CD4-positive, alpha-beta T cell treated with Interleukin-17A for 1 hour (primary cell): ENCODE data around the gene SPZ1.
A peak's percentile ranks its signal among the peaks of the same experiment; 100 is the strongest.
"Not testable (repeated sequence)": the region's sequence is repeated elsewhere in the genome, so short reads cannot be mapped to it uniquely, and the experiment has no call there.

ENCODE experiments used
- DNase-seq: peaks from one replicate; pipeline ENCODE4 v3.0.0-alpha.2; 2020

The SPZ1 gene

DNA sequence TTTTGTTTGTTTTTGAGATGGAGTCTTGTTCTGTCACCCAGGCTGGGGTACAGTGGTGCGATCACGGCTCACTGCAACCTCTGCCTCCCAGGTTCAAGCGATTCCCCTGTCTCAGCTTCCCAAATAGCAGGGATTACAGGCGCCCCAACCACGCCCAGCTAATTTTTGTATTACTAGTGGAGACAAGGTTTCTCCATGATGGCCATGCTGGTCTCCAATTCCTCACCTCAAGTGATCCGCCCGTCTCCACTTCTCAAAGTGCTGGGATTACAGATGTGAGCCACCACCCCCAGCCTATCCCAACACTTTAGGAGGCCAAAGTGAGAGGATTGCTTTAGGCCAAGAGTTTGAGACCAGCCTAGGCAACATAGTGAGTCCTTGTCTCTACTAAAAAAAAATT is 19.3 kb downstream of the SPZ1 start:
- no peak for DNase-seq

DNA sequence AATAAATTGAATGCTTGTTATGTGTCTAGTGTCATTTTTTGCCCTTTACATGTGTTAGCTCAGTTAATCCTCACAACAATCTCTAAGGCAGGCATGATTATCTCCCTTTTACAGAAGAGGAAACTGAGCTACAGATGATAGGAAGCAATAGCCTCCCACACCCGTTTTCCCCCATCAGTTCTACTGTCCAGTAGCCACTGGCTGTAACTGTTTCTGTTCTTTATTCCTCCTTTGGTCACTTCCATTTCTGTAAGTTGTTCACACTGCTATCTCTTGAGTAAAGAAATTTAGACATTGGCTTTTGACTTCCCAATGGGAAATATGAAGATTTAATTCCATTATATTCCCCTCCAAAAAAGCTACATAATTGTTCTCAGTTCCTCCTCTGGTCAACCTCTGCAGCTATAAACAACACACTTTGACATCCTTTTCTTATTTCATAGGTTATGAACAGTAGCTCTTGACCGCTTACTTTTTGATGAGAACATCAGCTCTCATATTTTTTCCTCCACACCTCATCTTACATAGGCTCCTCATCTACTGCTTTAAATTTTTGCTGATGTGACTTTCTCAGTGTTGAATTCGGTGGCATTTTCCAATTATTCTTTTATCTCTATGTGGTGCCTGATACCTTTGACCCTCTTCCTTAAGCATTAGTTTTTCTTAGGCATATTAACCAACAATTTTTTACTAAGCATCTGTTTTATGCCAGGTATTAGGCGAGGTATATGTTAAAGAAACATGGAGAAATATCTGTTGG is 21.4 kb downstream of the SPZ1 start:
- no peak for DNase-seq

DNA sequence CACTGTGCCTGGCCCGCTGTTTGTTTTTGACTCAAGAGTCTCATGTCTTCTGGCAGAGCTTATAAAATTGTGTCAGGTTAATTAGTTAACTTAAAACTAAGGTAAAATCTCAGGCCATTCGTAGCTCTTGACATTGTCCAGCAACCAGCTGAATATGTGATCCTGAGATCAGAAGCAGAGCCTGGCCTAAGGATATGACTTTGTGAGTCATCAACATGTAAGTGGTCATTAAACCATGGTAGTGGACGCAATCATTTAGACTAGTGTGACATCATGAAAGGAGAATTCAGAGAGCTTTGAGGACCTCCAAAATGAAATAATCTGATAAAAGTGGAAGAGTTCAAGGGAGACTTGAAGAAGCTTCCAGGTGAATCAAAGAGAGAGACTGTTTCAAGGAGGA is 23.3 kb downstream of the SPZ1 start:
- DNase-seq = no peak

- peak; percentile 40 for DNase-seq
Observed at GRCh38 chr5:80346055-80346454, 26.3 kb downstream of the SPZ1 start.

- no peak for DNase-seq
Observed at GRCh38 chr5:80348171-80348570, 28.4 kb downstream of the SPZ1 start.

- not testable (repeated sequence) for DNase-seq
Observed at GRCh38 chr5:80351019-80351418, 31.2 kb downstream of the SPZ1 start.

- DNase-seq = no peak
Observed at GRCh38 chr5:80355686-80356085, 35.9 kb downstream of the SPZ1 start.

GRCh38 chr5:80357671-80358070 is 37.9 kb downstream of the SPZ1 start:
- DNase-seq = no peak

DNA sequence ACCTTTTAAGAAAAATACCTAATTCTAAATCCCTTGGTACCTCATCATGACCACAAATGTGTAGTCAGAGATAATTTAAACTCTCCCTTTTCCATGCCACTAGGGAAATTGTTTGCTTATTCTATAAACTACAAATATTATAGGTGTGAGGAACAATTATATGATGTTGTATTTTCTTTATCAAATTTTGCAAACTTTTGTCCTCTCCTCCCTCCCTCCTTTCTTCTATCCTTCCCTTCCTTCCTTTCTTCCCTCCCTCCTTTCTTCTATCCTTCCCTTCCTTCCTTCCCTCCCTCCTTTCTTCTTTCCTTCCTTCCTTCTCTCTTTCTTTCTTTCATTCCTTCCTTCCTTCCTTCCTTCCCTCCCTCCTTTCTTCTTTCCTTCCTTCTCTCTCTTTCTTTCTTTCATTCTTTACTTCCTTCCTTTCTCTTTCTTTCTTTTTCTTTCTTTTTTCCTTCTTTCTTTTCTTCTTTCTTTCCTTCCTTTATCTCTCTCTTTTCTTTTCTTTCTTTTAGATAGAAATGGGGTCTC is 41.2 kb downstream of the SPZ1 start:
- no peak for DNase-seq

GRCh38 chr5:80364892-80365291 is 45.1 kb downstream of the SPZ1 start:
- DNase-seq = no peak

DNA sequence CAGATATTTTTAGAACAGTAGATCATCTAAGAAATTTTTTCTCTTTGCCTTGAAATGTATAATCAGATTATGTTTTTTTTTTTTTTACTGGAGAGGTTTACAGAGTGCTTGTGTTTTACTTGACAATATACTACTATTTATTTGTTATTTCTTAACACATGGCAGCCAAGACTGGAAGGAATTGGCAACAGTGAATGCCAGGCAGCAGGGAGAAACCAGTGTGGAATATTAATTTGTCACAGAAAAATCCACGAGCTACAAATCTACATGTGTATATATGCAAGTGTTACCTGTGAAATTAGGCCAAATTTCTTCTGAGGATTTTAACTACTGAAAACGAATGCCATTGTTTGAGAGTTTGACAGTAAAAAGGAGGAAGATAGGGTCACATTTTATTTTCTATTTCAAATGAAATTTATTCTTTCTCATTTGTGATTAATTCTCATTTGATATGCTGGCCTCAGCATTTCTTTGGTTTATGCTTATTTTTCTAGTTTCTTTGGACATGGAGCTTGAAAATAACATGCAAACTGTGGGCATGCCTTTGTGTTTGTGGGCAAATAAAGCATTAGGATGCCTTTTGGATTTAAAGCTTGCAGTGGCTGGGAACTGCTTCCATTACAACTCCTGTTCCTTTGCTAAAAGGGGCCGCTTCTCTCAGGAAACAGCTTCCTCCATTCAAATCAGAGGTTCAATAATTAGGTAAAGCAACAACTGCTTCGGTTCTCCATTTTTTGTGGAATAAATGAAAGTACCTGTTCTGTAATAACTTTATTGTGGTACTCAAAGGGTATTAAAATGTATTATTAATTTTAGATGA is 49.1 kb downstream of the SPZ1 start:
- no peak for DNase-seq

DNA sequence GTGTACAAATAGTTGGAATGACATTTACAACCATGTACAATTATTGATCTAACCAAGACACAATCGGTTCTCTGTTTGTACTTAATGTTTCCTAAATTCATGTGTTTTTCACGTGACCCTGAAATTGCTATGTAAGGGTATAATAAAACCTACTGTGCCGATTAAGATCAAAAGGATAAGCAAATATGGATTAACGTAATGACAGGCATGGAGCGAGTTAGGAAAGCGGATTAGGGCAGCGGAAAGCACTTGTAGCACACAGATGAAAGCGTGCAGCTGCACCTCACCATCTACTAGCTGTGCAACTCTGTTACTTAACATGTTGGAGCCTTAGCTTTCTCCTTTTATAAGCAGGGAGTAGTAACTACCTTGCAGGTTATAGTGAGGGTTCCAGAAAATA is 49.7 kb downstream of the SPZ1 start:
- no peak for DNase-seq

- DNase-seq = no peak
Observed at GRCh38 chr5:80370390-80370789, 50.6 kb downstream of the SPZ1 start.
